Glomerular endothelial cell (primary cell): ENCODE measurements around the gene MAN1B1. TPM values are rescaled to one million over a fixed set of nuclear protein-coding genes. Genes with fewer than 3 reads are reported as not detected.
"Not testable (repeated sequence)": the region's sequence is repeated elsewhere in the genome, so short reads cannot be mapped to it uniquely, and the experiment has no call there.

Experiments
- DNase-seq: peaks from one replicate; pipeline ENCODE4 v3.0.0-alpha.2; 2011; ENCODE audit warnings: low read depth, low spot score; ENCODE audit errors: extremely low read depth
- total RNA-seq: library from RNA; depleted of rRNA; stranded (reverse); fragments of >200 nt; gene quantifications from 2 replicates; pipeline ENCODE4 v1.2.3, GENCODE V29; 2015

The MAN1B1 gene
- total RNA-seq, 1 donor from 2014 or later = 118 TPM

DNA sequence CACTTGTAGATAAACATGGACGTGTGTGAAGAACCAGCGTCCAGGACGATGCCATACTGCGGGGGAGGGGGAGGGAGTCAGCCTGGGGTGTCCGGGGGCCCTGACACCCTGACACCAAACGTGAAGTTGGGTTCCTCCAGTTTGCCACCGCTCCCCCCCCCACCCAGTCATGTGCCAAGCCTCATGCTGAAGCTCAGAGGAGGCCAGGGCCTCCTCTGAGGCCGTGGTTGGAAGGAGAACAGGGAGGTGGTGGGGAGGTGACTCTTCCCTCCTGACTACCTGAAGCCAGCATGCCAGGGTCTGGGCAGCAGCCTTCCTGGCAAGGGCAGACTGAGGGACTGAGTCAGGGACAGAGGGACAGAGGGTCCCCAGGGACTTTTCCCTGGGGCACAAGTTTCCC lies 34.5 kb upstream of the MAN1B1 start:
- no peak for DNase-seq

GRCh38 chr9:137052998-137053943 lies 33.5 kb upstream of the MAN1B1 start:
- no peak for DNase-seq

GRCh38 chr9:137053944-137054931 lies 32.5 kb upstream of the MAN1B1 start, which contains the start of gene ENTPD2:
TSS of gene ENTPD2 (minus strand) at chr9:137054061. CDS start at chr9:137053997, 64 bp downstream.
- DNase-seq = no peak

- no peak for DNase-seq
Measured at GRCh38 chr9:137054932-137055384, 31.8 kb upstream of the MAN1B1 start.

DNA sequence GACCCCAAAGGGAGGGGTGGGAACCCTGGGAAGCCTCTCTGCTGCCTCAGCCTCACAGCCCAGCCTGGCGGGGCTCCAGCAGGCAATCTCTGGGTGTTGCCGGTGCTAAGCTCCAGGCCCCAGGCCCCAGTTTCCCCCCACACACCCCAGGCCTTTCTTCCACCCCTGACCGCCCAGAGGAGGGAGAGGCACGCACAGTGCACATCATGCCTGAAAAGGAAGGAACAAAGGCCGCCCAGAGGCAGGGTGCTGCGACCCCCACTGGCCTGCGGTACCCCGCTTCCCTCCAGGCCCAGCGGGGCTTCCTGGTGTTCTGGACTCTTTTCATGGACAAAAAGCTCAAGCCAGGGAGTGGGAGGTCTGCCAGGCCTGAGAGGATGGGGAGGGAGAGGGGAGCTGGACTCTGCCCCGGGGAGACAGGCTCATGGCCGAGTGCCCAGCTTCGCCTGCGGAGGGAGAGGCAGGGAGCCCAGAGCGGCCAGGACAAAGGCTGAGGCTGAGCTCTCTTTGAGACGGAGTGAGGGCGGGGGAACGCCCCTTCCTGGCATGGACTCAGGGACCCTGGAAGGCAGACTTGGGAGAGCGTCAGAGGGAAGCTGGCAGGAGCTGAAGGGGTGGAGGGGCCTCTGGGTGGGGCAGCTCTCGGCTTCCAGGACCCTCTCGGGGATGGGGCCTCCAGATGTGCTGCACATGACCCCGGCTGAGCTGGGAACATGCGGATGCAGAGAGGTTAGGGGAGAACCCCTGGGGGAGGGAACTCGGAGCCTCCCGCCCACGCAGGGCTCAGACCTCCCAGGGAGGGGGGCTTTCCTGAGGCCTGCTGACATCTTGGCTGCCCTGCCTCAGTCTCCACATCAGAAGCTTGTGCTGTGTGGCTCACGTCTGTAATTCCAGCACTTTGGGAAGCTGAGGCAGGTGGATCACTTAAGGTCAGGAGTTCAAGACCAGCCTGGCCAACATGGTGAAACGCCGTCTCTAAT lies 31.1 kb upstream of the MAN1B1 start:
- DNase-seq = no peak

DNA sequence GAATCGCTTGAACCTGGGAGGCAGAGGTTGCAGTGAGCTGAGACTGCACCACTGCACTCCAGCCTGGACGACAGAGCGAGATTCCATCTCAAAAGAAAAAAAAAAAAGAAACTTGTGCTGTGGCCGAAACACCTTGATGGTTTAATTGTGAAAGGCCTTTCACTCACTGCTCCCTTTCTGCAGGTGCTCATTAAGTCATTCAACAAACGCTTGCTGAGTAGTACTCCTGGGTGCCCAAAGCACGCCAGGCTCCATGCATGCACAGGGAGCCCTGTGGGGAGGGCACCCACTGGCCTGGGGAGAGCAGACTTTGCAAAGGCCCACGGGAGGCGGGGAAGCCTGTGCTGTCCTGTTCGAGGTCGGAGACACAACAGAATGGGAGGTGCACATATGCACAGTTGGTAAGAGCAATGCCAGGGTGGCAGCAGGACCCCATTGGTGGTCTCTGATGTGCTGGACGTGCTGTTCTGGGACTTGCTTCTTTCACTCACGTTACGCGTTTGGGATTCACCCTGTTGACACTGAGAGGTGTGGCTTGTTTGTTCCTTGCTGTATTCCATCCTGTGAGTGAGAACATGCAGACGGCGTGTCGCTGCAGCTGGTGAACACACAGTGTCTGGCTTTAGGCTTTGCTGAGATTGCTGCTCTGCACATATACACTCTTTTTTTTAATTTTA lies 29.9 kb upstream of the MAN1B1 start:
- DNase-seq = no peak

- no peak for DNase-seq
Measured at GRCh38 chr9:137057545-137057944, 29.2 kb upstream of the MAN1B1 start.

- DNase-seq = no peak
Measured at GRCh38 chr9:137058521-137059234, 28.1 kb upstream of the MAN1B1 start.

DNA sequence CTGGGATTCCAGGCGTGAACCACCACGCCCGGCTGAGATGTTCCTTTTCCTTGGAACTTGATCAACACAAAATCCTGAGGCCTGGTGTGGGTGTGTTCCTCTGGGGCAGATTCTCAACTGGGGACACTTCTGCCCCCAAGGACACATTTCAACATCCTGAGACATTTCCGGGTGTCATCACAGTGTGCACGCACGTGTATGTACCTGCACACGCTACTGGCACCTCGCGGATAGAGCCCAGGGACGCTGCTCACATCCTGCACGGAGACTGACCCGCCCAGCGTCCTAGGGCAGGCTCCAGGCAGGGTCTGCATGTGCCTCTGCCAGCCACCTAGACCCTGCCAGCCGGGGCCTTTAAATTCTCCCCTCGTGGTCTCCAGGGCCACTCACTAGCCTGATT lies 24.4 kb upstream of the MAN1B1 start:
- DNase-seq = no peak

- not testable (repeated sequence) for DNase-seq
Measured at GRCh38 chr9:137062798-137063197, 24.0 kb upstream of the MAN1B1 start.

DNA sequence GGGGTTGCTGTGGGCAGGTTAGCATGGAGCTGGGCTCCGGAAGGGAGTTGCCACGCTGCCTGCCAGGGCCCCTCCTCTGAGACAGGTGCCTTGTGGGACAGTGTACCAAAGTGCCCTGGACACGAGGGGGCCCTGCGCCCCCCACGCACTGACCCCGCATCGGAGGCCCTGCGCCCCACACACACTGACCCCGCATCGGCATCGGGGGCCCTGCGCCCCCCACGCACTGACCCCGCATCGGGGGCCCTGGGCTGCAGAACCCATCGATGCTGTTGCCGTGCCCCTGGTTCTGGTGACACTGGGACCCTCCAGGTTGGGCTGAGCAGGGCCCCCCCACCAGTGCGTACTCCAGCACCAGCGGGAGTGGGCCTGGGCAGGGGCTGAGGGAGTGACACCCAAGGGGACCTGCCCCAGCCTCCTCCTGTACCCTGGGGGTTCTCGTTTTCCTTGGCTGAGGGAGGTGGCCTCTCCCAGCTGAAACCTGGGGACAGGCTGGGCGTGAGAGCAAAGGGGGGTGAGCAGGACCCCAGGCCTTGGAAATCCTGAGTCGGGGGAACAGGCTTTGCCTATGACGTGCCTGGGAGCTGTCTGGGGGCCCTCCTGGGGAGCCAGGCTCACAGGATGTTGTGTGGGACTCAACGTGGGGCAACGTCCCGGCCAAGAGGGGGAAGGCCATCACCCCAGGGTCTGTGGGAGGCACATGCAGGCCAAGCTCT lies 23.3 kb upstream of the MAN1B1 start:
- DNase-seq = no peak

DNA sequence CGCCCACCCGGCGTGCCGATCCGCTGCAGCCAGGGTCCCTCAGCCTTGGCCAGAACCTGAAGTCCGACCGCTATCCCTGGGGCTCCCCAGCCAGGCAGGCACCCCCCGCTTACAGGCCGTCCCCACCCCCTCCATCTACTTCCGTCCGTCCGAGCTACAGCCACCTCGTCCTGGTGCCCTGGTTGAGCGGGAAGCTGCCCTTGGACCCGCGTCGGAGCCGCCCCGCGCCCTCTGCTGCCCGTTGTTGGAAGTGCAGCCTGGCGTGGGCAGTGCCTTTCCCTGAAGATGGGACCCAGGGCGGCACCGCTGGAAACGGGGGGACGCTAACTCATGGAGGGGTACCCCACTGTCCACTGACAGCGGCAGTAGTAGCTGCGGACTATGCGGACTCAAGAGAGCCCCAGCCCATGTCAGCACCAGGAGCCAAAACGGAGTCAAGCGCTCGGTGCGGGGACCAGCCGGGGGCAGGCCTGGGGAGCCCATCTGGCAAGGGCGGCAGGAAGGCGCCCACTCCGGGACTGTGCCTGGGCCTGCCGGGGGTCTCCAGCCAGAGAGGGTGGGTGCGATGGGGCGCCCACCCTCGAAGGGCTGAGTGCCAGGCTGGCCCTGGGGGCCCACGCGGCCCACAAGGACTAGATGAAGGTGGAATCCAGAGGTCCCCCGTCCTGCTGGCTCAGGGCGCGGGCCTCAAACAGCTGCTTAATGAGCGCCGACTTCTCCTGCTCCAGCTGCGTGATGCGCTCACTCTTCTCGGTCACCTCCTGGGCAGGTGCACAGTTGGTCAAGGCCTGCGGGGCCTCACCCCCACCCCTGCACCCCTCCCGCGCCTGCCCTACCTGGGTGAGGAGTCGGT lies 22.5 kb upstream of the MAN1B1 start:
- no peak for DNase-seq

DNA sequence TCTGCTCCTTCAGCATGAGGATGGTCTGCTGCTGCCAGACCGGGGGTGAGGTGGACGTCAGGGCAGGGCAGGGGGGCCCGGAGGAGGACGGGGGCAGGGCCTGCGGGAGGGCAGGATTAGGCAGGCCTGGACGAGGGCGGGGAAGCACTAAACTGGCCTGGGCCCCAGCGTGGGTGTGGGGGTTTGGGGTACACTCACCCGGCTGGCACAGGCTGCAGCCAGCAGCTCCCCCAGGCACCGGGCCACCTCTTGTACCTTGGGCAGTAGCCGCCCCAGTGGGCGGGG lies 22.0 kb upstream of the MAN1B1 start:
- DNase-seq = no peak

DNA sequence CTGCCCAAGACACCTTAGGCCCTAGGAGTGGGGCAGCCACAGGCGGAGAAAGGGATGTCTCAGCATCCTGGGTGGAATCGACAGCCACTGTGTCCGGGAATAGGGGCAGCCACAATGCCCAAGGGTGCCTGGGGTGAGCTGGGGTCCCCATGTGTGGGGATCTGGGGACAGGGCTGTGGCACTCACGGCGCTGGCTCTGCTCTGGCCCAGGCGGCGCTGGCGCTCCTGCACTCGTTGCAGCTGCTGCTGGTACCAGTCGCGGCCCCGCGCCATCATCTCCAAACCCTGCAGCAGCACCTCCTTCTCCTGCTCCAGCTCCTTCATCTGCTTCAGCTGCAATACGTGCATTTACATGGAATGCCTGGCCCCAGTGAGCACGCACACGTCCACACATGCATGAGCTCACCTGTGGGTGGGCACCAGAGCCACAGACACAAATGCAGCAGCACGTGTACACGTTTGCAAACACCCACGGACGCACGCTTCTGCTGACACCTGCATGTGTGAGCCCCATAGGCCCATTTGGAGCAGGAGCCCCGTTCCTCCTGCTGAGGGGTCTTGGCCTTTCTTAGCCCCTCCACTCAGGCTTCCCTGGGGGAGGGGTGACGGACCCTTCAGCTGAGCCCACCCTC lies 21.3 kb upstream of the MAN1B1 start:
- no peak for DNase-seq

GRCh38 chr9:137066096-137066861 lies 20.5 kb upstream of the MAN1B1 start:
- no peak for DNase-seq

DNA sequence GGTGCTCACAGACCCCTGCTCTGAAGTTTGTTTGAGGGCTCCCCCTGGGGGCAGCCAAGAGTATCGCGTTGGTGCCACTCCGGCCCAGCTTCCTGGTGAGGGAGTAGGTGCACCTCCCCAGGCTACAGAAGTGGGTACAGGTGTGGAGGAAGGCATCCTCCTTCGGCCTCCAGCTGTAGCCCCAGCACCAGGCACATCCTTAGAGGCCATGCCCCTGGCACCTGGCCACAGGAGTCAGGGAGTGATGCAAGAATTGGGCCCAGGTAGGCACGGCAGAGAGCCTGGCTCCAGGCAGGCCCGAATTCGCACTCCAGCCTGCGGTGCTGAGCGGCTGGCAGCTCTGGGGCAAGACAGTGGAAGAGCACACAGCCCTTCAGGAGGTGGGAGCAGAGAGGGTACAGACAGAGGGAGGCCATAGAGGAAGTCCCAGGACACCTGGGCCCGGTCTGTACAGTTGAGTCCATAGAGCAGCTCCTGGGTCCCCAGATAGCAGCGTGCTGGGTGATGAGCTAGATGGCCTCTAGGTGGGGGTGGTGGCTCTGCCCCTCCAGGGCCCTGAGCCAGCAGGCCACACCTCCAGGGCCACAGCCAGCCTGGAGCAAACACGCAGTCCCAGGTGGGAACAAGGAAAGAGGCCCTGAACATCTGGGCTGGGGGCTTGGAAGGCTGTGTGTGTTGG lies 18.8 kb upstream of the MAN1B1 start:
- DNase-seq = no peak
